HEK293 (cell line): ENCODE measurements around the gene ICE2.

Source experiments
- CTCF ChIA-PET: fragments of 350-600 bp; formaldehyde crosslinking; extraction: SDS; loops from one replicate; lab custom pipeline; 2021; ENCODE audit warnings: antibody characterized with exemption; lab: Yijun Ruan, JAX
- POLR2A ChIA-PET: fragments of 300-600 bp; formaldehyde crosslinking; extraction: SDS; loops from one replicate; lab custom pipeline; 2020; ENCODE audit warnings: antibody characterized with exemption, inconsistent platforms; lab: Yijun Ruan, JAX
- H3K27ac ChIP-seq: fragments of 200-500 bp; sonication (Bioruptor generic); 2 replicates; pipeline ENCODE4 v1.5.1; 2014; ENCODE audit warnings: low read depth, low read length, control low read depth, inconsistent platforms; ENCODE audit errors: extremely low read depth
- H3K36me3 ChIP-seq, 2 experiments: fragments of 200-500 bp in 1 of 2; sonication (Bioruptor generic) in 1 of 2; 1 replicate in 1 of 2; 2 replicates in 1 of 2; pipeline ENCODE4 v1.5.1; 2014 to 2017; ENCODE audit warnings: inconsistent platforms in 2 of 2, low read length in 2 of 2; ENCODE audit not compliant: control insufficient read depth in 2 of 2, insufficient read depth in 1 of 2
- H3K4me1 ChIP-seq: fragments of 200-500 bp; sonication (Bioruptor generic); 2 replicates; pipeline ENCODE4 v1.5.1; 2014; ENCODE audit warnings: mild to moderate bottlenecking, low read length, inconsistent platforms; ENCODE audit not compliant: control insufficient read depth, insufficient read depth
- H3K4me3 ChIP-seq: 2 replicates; pipeline ENCODE4 v1.5.1; 2011; ENCODE audit warnings: low read depth, mild to moderate bottlenecking, control low read depth, low read length, moderate library complexity
- H3K9me3 ChIP-seq: fragments of 200-500 bp; sonication (Bioruptor generic); 2 replicates; pipeline ENCODE4 v1.5.1; 2014; ENCODE audit warnings: low read depth, low read length, inconsistent platforms; ENCODE audit not compliant: control insufficient read depth, insufficient read depth
- GLI2 ChIP-seq: fragments of 450-650 bp; formaldehyde crosslinking; IDR thresholded peaks from 2 replicates; pipeline ENCODE4; 2017; ENCODE audit warnings: missing biosample characterization, missing genetic modification characterization, low read depth, borderline replicate concordance
- KLF7 ChIP-seq: fragments of 450-650 bp; formaldehyde crosslinking; IDR thresholded peaks from 2 replicates; pipeline ENCODE4 v1.5.1; 2016; ENCODE audit warnings: missing biosample characterization, missing genetic modification characterization, borderline replicate concordance
- TRIM28 ChIP-seq: IDR thresholded peaks from 2 replicates; pipeline ENCODE4 v1.6.1; 2011; ENCODE audit warnings: low read length, control low read depth, borderline replicate concordance
- WT1 ChIP-seq: fragments of 450-650 bp; formaldehyde crosslinking; IDR thresholded peaks from 2 replicates; pipeline ENCODE4 v1.5.1; 2016; ENCODE audit warnings: missing biosample characterization, missing genetic modification characterization
- YY1 ChIP-seq: fragments of 450-650 bp; formaldehyde crosslinking; IDR thresholded peaks from 2 replicates; pipeline ENCODE4 v1.5.1; 2018; ENCODE audit warnings: missing biosample characterization, missing genetic modification characterization
- ZNF146 ChIP-seq: fragments of 450-650 bp; formaldehyde crosslinking; IDR thresholded peaks from 2 replicates; pipeline ENCODE4 v1.5.1; 2016; ENCODE audit warnings: missing biosample characterization, missing genetic modification characterization
- ZNF211 ChIP-seq: fragments of 450-650 bp; formaldehyde crosslinking; IDR thresholded peaks from 2 replicates; pipeline ENCODE4 v1.5.1; 2016; ENCODE audit warnings: low read depth, missing biosample characterization, missing genetic modification characterization
- ZNF350 ChIP-seq: fragments of 450-650 bp; formaldehyde crosslinking; IDR thresholded peaks from 2 replicates; pipeline ENCODE4 v1.5.0; 2017; ENCODE audit warnings: missing biosample characterization, mild to moderate bottlenecking, missing genetic modification characterization
- ZNF404 ChIP-seq: fragments of 450-650 bp; formaldehyde crosslinking; IDR thresholded peaks from 2 replicates; pipeline ENCODE4 v1.5.1; 2017; ENCODE audit warnings: missing biosample characterization, missing genetic modification characterization
- ZNF530 ChIP-seq: fragments of 450-650 bp; formaldehyde crosslinking; IDR thresholded peaks from 2 replicates; pipeline ENCODE4 v1.5.1; 2016; ENCODE audit warnings: low read depth, missing biosample characterization, missing genetic modification characterization
- ZNF624 ChIP-seq: fragments of 450-650 bp; formaldehyde crosslinking; IDR thresholded peaks from 2 replicates; pipeline ENCODE4 v1.5.1; 2017; ENCODE audit warnings: missing biosample characterization, missing genetic modification characterization
- ZNF626 ChIP-seq: fragments of 450-650 bp; sonication (Bioruptor Pico); formaldehyde crosslinking; IDR thresholded peaks from 2 replicates; pipeline ENCODE4 v1.5.1; 2018; ENCODE audit warnings: missing biosample characterization, missing genetic modification characterization, inconsistent platforms
- ZNF76 ChIP-seq: fragments of 450-650 bp; formaldehyde crosslinking; IDR thresholded peaks from 2 replicates; pipeline ENCODE4; 2016; ENCODE audit warnings: low read depth, missing biosample characterization, missing genetic modification characterization, borderline replicate concordance
- ZNF843 ChIP-seq: fragments of 450-650 bp; formaldehyde crosslinking; IDR thresholded peaks from 2 replicates; pipeline ENCODE4 v1.5.1; 2016; ENCODE audit warnings: missing biosample characterization, missing genetic modification characterization
- TF ChIP-seq, protein P1 (sequence below): fragments of 450-650 bp; formaldehyde crosslinking; conservative IDR thresholded peaks from 2 replicates; pipeline ENCODE4 v1.5.1; 2016; ENCODE audit warnings: low read depth, missing biosample characterization, missing genetic modification characterization
- TF ChIP-seq, protein P2 (sequence below): fragments of 450-650 bp; formaldehyde crosslinking; IDR thresholded peaks from 2 replicates; pipeline ENCODE4 v1.5.1; 2016; ENCODE audit warnings: missing biosample characterization, missing genetic modification characterization
- TF ChIP-seq, protein P3 (sequence below): fragments of 450-650 bp; formaldehyde crosslinking; IDR thresholded peaks from 2 replicates; pipeline ENCODE4 v1.5.1; 2017; ENCODE audit warnings: missing biosample characterization, missing genetic modification characterization
- TF ChIP-seq, protein P4 (sequence below): fragments of 450-650 bp; formaldehyde crosslinking; IDR thresholded peaks from 2 replicates; pipeline ENCODE4 v1.5.1; 2016; ENCODE audit warnings: missing biosample characterization, missing genetic modification characterization
- TF ChIP-seq, protein P5 (sequence below): IDR thresholded peaks from 2 replicates; pipeline ENCODE4 v1.6.1; 2011; ENCODE audit warnings: mild to moderate bottlenecking, low read depth, low read length, borderline replicate concordance
- TF ChIP-seq, protein P6 (sequence below): fragments of 450-650 bp; formaldehyde crosslinking; IDR thresholded peaks from 2 replicates; pipeline ENCODE4 v1.5.1; 2016; ENCODE audit warnings: missing biosample characterization, missing genetic modification characterization, low read depth

Gene ICE2

DNA sequence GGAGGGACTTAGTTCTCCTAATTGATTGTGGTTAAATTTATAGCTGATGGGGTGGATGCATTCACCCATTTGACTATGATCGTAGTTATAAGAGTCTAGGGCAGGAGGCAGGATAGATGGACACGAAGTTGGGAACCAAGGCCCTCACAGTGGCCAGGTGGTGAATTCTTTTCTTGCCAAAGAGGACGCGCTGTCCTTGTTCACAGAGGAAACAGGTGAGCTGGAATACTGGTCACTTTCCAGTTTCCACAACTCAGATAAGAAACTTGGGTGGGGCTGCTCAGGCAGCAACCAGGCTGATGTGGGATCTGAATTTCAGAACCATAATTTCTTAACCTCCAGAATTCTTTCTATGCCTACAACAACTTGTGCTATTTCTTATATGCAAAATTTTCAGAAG lies 34.0 kb upstream of the ICE2 start:
- ChIA-PET POLR2A (no interaction called here), CTCF (interaction anchor here (0.7 to 1.2 kb wide), 2 partner anchors 9 to 785 kb away, joined by 3 to 4 read pairs; no protein-coding TSS in a partner anchor)
- Histone ChIP-seq H3K4me3 (no peak overlapping the region), H3K9me3 (no peaks in the 10 kb centered on the region), H3K36me3 (peaks cover 0 to 35% of the 10 kb centered on the region in 2 experiments; a peak in 1 of 3 replicates), H3K27ac (no peak overlapping the region), H3K4me1 (no peaks in the 10 kb centered on the region)
- TF ChIP-seq TRIM28 (no peak), ZNF626 (tag by site-specific recombination) (no peak), ZNF404 (no peak), YY1 (tag by site-specific recombination) (no peak), KLF7 (tag by site-specific recombination) (no peak), ZNF530 (tag by site-specific recombination) (no peak), ZNF146 (no peak)
- TF ChIP-seq, protein P1, sequence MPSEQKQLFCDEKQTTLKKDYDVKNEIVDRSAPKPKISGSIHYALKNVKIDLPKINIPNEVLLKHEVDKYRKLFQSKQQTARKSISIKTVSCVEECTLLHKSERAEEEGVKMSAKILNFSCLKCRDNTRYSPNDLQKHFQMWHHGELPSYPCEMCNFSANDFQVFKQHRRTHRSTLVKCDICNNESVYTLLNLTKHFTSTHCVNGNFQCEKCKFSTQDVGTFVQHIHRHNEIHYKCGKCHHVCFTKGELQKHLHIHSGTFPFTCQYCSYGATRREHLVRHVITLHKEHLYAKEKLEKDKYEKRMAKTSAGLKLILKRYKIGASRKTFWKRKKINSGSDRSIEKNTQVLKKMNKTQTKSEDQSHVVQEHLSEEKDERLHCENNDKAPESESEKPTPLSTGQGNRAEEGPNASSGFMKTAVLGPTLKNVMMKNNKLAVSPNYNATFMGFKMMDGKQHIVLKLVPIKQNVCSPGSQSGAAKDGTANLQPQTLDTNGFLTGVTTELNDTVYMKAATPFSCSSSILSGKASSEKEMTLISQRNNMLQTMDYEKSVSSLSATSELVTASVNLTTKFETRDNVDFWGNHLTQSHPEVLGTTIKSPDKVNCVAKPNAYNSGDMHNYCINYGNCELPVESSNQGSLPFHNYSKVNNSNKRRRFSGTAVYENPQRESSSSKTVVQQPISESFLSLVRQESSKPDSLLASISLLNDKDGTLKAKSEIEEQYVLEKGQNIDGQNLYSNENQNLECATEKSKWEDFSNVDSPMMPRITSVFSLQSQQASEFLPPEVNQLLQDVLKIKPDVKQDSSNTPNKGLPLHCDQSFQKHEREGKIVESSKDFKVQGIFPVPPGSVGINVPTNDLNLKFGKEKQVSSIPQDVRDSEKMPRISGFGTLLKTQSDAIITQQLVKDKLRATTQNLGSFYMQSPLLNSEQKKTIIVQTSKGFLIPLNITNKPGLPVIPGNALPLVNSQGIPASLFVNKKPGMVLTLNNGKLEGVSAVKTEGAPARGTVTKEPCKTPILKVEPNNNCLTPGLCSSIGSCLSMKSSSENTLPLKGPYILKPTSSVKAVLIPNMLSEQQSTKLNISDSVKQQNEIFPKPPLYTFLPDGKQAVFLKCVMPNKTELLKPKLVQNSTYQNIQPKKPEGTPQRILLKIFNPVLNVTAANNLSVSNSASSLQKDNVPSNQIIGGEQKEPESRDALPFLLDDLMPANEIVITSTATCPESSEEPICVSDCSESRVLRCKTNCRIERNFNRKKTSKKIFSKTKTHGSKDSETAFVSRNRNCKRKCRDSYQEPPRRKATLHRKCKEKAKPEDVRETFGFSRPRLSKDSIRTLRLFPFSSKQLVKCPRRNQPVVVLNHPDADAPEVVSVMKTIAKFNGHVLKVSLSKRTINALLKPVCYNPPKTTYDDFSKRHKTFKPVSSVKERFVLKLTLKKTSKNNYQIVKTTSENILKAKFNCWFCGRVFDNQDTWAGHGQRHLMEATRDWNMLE (tag by site-specific recombination): no peak
- TF ChIP-seq, protein P2, sequence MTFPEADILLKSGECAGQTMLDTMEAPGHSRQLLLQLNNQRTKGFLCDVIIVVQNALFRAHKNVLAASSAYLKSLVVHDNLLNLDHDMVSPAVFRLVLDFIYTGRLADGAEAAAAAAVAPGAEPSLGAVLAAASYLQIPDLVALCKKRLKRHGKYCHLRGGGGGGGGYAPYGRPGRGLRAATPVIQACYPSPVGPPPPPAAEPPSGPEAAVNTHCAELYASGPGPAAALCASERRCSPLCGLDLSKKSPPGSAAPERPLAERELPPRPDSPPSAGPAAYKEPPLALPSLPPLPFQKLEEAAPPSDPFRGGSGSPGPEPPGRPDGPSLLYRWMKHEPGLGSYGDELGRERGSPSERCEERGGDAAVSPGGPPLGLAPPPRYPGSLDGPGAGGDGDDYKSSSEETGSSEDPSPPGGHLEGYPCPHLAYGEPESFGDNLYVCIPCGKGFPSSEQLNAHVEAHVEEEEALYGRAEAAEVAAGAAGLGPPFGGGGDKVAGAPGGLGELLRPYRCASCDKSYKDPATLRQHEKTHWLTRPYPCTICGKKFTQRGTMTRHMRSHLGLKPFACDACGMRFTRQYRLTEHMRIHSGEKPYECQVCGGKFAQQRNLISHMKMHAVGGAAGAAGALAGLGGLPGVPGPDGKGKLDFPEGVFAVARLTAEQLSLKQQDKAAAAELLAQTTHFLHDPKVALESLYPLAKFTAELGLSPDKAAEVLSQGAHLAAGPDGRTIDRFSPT (tag by site-specific recombination): no peak
- TF ChIP-seq, protein P3, sequence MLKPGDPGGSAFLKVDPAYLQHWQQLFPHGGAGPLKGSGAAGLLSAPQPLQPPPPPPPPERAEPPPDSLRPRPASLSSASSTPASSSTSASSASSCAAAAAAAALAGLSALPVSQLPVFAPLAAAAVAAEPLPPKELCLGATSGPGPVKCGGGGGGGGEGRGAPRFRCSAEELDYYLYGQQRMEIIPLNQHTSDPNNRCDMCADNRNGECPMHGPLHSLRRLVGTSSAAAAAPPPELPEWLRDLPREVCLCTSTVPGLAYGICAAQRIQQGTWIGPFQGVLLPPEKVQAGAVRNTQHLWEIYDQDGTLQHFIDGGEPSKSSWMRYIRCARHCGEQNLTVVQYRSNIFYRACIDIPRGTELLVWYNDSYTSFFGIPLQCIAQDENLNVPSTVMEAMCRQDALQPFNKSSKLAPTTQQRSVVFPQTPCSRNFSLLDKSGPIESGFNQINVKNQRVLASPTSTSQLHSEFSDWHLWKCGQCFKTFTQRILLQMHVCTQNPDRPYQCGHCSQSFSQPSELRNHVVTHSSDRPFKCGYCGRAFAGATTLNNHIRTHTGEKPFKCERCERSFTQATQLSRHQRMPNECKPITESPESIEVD (tag by site-specific recombination): no peak

DNA sequence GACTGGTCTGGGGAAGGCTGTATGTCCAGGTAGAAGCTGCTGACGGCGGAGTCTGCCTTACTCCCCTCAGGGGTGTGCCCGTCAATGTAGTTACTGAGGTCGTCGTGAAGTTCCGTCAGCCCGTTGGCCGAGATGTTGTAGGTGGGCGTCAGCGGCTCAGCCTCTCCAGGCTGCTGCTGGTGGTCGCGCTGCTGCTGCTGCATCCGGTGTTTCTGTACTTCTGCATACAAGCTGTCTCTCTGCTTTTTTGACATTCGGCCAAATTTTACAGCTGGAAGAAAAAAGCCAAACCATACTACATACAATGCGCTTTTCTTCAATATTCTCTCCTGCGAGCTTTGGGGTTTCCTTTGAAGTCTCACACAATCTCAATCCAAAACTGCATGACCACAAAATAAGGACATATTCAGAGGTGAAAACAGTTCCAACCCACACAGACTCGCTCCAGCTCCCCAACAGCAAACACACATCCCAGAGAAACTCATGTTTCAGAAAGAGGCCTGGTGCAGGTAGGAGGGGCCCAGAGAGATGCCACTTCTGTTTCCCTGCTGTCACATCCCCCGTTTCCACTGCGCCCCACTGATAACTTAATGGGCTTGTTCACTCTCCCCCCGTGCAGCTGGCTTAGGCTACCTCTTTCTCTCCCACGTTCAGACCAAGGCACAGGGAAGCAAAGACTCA lies 32.5 kb upstream of the ICE2 start:
- H3K9me3 ChIP-seq: no peaks in the 10 kb centered on the region
- H3K27ac ChIP-seq: no peak overlapping the region
- H3K4me3 ChIP-seq: no peak overlapping the region
- CTCF ChIA-PET: interaction anchor here (1.7 kb wide), 1 partner anchor 9 kb away, joined by 6 read pairs; no protein-coding TSS in a partner anchor
- H3K36me3 ChIP-seq: peaks cover 0 to 35% of the 10 kb centered on the region in 2 experiments; a peak in 2 of 3 replicates
- no peaks in the 10 kb centered on the region for H3K4me1 ChIP-seq
- POLR2A ChIA-PET: no interaction called here
- TF ChIP-seq ZNF843 (tag by site-specific recombination): no peak
- TF ChIP-seq ZNF211 (tag by site-specific recombination): no peak
- no peak for TF ChIP-seq YY1 (tag by site-specific recombination)
- TF ChIP-seq, protein P4, sequence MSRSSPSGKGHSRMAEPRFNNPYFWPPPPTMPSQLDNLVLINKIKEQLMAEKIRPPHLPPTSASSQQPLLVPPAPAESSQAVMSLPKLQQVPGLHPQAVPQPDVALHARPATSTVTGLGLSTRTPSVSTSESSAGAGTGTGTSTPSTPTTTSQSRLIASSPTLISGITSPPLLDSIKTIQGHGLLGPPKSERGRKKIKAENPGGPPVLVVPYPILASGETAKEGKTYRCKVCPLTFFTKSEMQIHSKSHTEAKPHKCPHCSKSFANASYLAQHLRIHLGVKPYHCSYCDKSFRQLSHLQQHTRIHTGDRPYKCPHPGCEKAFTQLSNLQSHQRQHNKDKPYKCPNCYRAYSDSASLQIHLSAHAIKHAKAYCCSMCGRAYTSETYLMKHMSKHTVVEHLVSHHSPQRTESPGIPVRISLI (tag by site-specific recombination): no peak
- TF ChIP-seq, protein P5, sequence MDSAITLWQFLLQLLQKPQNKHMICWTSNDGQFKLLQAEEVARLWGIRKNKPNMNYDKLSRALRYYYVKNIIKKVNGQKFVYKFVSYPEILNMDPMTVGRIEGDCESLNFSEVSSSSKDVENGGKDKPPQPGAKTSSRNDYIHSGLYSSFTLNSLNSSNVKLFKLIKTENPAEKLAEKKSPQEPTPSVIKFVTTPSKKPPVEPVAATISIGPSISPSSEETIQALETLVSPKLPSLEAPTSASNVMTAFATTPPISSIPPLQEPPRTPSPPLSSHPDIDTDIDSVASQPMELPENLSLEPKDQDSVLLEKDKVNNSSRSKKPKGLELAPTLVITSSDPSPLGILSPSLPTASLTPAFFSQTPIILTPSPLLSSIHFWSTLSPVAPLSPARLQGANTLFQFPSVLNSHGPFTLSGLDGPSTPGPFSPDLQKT: no peak
- no peak for TF ChIP-seq ZNF350
- no peak for TF ChIP-seq ZNF76 (tag by site-specific recombination)
- TF ChIP-seq, protein P6, sequence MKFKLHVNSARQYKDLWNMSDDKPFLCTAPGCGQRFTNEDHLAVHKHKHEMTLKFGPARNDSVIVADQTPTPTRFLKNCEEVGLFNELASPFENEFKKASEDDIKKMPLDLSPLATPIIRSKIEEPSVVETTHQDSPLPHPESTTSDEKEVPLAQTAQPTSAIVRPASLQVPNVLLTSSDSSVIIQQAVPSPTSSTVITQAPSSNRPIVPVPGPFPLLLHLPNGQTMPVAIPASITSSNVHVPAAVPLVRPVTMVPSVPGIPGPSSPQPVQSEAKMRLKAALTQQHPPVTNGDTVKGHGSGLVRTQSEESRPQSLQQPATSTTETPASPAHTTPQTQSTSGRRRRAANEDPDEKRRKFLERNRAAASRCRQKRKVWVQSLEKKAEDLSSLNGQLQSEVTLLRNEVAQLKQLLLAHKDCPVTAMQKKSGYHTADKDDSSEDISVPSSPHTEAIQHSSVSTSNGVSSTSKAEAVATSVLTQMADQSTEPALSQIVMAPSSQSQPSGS (tag by site-specific recombination): no peak
- TF ChIP-seq ZNF624 (tag by site-specific recombination): no peak
- TF ChIP-seq WT1 (tag by site-specific recombination): no peak
- no peak for TF ChIP-seq GLI2 (tag by site-specific recombination)
